Activated T-cell treated with anti-CD3 and anti-CD28 coated beads for 24 hours (primary cell): ENCODE measurements around the gene NTNG2.

Source experiments
- DNase-seq: peaks from one replicate; pipeline ENCODE4 v3.0.0-alpha.2; 2020; ENCODE audit warnings: low read depth

Gene NTNG2

DNA sequence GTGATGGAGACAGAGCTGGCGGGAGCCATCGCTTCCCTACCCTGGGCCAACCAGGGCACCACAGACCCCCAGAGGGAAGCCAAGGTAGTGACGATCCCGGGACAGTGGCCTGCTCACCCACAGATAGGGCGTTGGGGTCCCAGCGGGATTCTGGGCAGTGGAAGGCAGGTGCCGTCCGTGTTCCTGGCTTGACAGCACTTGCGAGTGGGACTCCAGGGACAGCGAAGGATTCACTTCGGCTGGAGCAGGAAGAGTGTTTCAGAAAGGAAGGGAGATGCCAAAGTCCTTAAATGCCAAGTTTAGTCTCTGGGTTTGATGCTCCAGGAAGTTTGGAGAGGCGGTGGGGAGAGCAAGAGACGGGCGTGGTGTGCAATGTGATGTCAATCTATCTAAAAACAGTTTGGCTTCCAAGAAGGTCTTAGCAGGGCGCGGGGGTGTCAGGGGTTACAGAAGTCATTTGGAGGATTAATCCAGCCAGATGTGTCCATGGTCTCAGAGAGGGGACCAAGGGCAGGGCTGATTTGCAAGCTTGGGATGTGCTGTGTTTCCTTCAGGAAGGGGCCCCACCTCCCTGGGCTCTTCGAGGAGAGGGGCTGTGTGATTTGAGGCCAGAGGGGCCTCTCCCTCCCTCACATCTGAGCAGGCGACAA lies 74.9 kb downstream of the NTNG2 start:
- DNase-seq = no peak

- DNase-seq = no peak
Measured at GRCh38 chr9:132237481-132237880, 75.6 kb downstream of the NTNG2 start.

DNA sequence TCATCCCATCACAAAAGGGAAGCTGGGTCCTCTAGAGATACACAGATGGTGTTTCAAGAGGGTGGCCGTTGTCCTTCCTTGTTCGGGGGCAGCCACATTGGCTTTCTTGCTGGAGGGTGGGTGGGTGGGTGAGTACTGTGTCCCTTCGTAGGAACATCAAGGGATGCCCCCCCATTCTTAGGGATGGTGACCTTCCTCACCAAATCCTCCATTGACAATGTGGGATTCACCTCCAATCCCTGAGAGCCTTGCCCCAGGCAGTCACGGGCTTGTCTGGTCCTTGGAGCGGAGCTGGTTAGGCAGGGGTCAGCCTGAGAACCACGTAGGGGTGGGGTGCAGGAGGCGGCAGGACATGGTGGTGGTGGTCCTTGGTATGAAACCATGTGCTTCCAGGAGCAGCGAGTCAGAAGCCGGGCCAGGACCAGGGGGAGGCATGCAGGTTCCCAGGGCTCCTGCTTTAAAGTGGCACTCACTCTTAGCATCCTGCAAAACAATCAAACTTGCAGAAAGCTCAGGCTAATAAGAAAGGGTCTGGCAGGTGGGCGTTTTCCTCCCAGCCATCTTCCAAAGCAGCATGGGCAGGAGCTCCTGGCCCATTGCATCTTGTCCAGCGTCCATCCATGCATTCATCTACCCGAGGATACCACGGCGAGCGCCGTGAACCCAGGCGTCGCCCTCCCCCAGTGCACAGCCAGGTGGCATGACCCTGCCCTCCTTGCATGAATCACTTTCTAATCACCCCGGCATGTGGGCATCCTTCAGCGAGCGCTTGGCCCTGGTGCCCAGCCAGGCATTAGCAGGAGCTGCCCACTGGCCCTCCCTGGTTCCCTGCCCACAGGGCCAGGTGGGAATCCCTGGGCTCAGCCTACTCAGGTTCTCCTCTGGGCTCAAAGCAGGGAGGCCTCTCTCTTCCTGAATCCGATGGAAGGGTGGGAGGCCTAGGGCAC lies 76.4 kb downstream of the NTNG2 start:
- no peak for DNase-seq

GRCh38 chr9:132238992-132239391 lies 77.1 kb downstream of the NTNG2 start:
- DNase-seq = no peak

- DNase-seq = no peak
Measured at GRCh38 chr9:132239518-132239917, 77.7 kb downstream of the NTNG2 start.

DNA sequence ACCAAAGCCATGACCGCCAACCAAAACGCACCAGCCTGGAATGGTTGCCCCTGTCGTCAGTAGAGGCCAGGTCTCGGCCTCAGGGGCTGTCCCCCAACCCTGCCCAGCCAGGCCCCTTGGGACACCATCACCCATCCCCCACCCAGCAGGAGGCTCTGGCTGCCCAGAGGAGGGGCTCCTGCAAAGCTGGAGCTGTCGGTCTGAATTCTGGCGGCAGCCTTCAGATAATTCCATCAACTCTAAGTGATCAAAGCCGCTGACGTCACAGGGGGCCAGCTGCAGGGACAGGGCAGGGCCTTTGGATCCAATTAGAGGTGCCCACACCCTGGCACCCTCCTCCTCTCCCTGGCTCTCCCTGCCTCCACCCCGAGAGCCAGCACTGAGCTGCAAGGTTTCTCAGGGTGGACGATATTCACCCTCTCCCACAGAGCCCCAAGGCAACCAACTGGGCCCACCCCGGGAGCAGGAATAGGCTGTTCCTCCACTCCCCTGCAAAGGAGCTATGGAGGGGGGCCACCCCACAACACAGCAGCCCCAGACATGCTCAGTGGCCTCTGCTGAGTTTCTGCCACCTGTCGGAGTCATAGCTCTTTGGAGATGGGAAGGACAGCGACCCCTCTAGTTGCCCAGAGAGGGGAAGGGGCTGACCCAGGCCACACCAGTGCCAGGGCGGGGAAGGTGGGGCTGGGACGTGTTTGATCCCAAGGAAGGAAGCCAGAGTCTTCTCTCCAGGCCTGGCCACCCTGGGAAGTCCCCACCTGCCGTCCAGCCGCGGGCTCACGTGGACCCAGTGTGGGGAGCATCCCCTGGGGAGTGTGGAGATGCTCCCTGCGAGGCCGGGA lies 78.4 kb downstream of the NTNG2 start:
- DNase-seq = no peak

- peak; percentile 93 for DNase-seq
Measured at GRCh38 chr9:132240841-132241482, 79.1 kb downstream of the NTNG2 start.

- DNase-seq = no peak
Measured at GRCh38 chr9:132241483-132241839, 79.6 kb downstream of the NTNG2 start.

DNA sequence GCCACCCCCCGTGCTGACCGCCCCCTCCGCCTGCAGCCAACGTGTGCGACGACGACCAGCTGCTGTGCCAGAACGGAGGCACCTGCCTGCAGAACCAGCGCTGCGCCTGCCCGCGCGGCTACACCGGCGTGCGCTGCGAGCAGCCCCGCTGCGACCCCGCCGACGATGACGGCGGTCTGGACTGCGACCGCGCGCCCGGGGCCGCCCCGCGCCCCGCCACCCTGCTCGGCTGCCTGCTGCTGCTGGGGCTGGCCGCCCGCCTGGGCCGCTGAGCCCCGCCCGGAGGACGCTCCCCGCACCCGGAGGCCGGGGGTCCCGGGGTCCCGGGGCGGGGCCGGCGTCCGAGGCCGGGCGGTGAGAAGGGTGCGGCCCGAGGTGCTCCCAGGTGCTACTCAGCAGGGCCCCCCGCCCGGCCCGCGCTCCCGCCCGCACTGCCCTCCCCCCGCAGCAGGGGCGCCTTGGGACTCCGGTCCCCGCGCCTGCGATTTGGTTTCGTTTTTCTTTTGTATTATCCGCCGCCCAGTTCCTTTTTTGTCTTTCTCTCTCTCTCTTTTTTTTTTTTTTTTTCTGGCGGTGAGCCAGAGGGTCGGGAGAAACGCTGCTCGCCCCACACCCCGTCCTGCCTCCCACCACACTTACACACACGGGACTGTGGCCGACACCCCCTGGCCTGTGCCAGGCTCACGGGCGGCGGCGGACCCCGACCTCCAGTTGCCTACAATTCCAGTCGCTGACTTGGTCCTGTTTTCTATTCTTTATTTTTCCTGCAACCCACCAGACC lies 80.2 kb downstream of the NTNG2 start:
- DNase-seq = no peak

- no peak for DNase-seq
Measured at GRCh38 chr9:132242621-132243155, 80.8 kb downstream of the NTNG2 start.

- no peak for DNase-seq
Measured at GRCh38 chr9:132243156-132244074, 81.6 kb downstream of the NTNG2 start.

DNA sequence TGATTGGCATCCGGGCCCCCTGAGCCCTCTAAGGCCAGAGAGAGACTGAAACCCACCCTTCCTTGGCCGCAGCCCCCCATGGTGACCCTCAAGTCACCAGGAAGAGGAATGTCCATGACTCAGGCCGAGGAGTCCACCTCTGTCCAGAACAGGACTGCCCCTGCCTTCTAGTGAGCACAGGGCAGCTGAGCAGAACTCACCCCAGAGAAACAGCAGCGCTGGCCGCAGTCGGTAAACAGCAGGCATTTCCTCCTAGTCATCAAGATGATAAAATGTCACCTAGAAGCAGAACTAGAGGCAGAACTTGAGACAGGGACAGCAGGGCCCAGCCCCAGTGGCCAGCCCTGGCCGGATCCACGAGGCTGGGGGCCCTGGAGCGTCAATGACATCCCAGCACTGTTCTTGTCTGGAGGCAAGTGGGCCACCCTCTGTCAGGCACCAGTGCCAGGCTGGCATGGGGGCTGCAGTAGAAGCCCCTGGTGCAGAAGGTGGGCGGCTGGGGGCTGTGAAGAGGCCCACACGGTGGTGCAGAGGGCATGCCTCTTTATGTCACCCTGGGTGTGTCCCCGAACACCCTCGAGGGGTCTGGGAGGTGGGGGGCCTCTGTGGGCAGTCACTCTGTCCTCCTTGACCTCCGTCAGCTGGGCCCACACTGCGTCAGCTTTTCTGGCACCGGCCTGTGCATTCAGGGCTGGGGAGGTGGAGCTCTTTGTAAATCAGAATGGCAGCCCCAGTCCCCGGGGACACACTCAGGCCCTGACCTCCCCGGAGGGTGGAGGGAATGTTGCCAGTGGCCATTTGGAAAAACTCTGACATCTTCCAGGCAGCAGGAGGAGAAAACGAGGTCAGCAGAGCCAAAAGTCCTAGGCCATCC lies 83.0 kb downstream of the NTNG2 start:
- DNase-seq = no peak

DNA sequence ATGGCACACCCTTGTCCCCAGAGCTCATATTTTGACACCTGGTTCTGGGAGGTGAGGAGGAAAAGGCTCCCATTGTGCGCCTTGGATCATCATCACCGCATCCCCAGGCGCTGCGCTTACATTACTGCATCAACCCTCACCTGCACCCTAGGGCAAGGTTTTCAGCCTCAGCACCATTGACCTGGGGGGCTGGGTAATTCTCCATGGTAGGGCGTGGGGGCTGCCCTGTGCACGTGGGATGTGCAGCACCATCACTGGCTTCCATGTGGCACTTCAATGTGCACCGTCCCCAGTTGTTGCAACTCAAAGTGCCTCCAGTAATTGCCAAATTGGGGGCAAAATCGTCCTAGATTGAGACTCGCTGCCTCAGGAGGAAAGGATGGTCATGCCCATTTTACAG lies 83.6 kb downstream of the NTNG2 start:
- DNase-seq = no peak

- DNase-seq = no peak
Measured at GRCh38 chr9:132247942-132248341, 86.1 kb downstream of the NTNG2 start.

GRCh38 chr9:132249123-132249522 lies 87.3 kb downstream of the NTNG2 start:
- DNase-seq = no peak

DNA sequence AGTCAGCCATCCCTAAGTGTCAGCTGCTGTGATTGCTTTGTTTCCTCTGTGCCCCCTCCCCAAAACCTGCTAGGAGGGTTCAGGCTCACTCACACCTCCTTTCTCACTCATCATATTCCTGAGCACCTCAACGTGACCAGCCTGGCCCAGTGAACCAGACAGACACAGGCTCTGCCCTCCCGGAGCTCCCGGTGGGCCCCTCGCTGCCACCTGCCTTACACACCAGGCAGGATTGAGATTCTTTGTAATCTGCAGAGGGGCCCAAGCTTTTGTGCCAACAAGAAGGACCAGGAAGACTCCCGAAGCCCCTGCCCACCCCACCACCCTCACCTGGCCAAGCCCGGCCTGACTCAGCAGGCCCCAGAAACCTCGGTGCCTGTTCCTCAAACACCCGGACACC lies 87.8 kb downstream of the NTNG2 start:
- no peak for DNase-seq

- no peak for DNase-seq
Measured at GRCh38 chr9:132250324-132251262, 88.7 kb downstream of the NTNG2 start.

DNA sequence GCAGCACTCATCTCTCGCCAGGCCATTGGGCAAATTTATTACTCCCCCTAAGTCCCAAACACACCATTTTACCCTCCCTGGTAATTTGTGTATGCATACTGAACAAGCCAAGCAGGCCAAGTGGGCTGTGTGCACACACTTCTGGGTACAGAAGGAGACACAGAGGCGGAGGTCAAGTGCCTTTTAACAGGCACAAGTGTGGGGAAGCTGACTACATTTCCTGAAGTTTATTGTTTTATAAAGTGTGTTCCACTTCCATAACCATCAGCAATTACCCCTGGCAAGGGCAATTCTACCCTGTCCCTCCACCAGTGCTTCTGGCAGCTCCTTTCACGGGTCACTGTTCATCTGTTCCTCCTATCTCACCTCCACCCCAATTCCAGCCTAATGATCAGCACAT lies 99.0 kb downstream of the NTNG2 start:
- no peak for DNase-seq
